ENCODE measurements around the gene CCDC71L.

GRCh38 chr7:106619213-106619612 is 41.7 kb downstream of the CCDC71L start:
- no peak for TF ChIP-seq EZH2 (IDR thresholded peaks at IDR 0.05; ENCODE audit: low read length, missing control alignments)
- TF ChIP-seq, protein P1, sequence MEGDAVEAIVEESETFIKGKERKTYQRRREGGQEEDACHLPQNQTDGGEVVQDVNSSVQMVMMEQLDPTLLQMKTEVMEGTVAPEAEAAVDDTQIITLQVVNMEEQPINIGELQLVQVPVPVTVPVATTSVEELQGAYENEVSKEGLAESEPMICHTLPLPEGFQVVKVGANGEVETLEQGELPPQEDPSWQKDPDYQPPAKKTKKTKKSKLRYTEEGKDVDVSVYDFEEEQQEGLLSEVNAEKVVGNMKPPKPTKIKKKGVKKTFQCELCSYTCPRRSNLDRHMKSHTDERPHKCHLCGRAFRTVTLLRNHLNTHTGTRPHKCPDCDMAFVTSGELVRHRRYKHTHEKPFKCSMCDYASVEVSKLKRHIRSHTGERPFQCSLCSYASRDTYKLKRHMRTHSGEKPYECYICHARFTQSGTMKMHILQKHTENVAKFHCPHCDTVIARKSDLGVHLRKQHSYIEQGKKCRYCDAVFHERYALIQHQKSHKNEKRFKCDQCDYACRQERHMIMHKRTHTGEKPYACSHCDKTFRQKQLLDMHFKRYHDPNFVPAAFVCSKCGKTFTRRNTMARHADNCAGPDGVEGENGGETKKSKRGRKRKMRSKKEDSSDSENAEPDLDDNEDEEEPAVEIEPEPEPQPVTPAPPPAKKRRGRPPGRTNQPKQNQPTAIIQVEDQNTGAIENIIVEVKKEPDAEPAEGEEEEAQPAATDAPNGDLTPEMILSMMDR (conservative IDR thresholded peaks at IDR 0.05 in 1 of 2, IDR thresholded peaks at IDR 0.05 in 1 of 2; ENCODE audit: low read depth in 1 of 2, low read length in 2 of 2), result no peak
